HuH-7 (cell line): ENCODE results near the gene PPP1CC.
"Not testable (repeated sequence)": the region's sequence is repeated elsewhere in the genome, so short reads cannot be mapped to it uniquely, and the experiment has no call there.

ENCODE experiments used
- DNase-seq: peaks from one replicate; pipeline ENCODE4 v3.0.0; 2011; ENCODE audit warnings: low spot score

Gene PPP1CC

GRCh38 chr12:110742718-110743570 lies at the start of gene PPP1CC:
Gene PPP1CC (minus strand): TSS chr12:110742891. CDS start chr12:110742707, 184 bp downstream.
- peak; percentile 89 for DNase-seq

DNA sequence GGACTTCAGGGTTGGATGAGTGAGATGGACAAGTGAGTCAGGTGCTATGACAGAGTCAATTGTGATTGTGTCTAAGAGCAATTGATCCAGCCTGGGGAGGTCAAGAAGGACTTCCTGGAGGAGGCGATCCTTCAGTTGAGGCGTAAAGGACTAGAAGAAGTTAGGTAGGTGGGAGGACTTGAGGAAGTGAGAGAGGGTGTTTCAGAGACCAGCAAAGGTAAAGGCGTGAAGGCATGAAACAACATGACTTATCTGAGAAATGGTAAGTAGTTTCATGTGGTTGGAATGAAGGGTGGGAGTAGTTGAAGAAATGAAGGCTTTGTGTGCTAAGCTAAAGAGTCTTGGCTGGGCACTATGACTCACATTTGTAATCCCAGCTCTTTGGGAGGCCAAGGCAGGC lies 48.9 kb upstream of the PPP1CC start:
- DNase-seq: no peak

- DNase-seq: no peak
Measured at GRCh38 chr12:110790301-110790700, 47.6 kb upstream of the PPP1CC start.

- DNase-seq: no peak
Measured at GRCh38 chr12:110786012-110786411, 43.3 kb upstream of the PPP1CC start.

DNA sequence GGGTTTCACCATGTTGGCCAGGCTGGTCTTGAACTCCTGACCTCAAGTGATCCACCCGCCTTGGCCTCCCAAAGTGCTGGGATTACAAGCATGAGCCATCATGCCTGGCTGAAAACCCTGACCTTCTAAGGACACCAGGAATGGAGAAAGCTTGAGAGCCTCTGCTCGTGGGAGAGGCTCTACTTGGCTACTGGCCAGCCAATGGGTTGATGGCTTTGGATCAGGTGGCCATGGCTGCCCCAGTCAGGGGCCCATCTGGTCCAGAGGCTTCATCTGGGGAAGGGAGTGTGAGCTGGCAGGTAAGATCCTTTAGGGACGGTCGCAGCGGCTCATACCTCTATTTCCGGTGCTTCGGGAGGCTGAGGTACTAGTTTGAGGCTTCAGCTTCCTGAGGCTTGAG lies 42.5 kb upstream of the PPP1CC start:
- no peak for DNase-seq

DNA sequence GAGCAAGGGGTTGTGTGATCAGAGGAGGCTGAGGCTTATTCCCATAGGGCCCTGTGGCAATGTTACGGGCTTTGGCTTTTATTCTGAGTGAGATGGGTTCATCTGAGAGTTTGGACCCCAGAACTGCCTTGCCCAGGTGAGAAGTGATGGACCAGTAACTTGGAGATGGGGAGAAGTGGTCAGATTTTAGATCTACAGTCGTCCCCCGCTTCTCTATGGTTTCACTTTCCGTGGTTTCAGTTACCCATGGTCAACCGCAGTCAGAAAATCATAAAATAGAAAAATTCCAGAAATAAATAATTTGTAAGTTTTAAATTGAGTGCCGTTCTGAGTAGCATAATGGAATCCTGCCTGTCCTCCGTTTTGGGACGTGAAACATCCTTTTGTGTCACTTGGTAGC lies 40.2 kb upstream of the PPP1CC start:
- DNase-seq: no peak

- no peak for DNase-seq
Measured at GRCh38 chr12:110782094-110782493, 39.4 kb upstream of the PPP1CC start.

DNA sequence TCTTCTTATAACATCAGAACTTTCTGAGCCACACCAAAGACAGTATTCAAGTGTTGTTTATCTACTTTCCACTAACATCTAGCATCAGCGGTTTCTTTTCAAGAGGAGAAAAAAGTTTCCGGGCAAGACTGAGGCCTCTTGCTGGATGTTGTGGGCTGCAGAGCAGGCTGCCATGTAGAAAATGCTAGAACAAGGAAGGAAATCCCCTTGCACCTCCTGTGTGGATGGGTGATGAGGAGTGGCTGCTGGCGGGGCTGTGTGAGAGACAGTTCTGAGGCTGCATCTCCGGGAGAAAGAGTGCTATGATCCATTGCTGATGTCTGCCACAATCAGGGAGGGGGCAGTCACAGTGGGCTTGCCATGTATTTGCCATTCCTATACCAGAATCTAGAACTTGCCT lies 37.8 kb upstream of the PPP1CC start:
- DNase-seq: no peak

DNA sequence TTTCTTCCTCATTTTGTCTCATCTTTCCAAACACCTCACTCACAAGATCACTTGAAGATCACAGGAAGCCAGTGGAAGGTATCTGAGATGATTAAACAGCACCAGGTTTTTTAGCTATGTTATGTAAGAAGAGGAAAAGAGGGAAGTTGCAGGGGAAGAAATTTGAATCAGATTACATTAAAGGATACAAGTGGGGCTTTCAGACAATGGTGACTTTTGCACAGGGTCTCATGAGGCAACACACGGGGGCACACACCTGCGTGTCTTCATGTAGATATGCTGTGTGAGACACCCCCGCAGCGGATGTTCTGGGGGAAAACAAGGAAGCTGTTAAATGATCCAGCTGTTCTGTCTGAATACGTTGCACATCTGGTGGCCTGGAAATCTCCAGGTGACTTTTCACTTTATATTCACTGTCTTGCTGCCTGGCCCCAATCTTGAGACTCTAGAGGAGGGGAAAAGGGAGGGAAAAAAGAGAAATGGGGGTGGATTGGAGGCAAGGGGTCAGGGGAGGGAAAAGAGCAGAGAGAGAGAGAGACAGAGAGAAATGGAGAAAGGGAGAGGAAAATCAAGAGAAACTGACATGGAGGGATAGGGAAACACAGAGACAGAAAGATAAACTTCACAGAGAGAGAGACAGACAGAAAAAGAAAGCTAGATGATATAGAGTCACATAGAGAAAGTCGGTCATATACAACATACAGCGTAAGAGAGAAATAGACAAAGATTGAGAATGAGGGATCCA lies 36.3 kb upstream of the PPP1CC start:
- DNase-seq: no peak

GRCh38 chr12:110776410-110776809 lies 33.7 kb upstream of the PPP1CC start:
- DNase-seq: no peak

DNA sequence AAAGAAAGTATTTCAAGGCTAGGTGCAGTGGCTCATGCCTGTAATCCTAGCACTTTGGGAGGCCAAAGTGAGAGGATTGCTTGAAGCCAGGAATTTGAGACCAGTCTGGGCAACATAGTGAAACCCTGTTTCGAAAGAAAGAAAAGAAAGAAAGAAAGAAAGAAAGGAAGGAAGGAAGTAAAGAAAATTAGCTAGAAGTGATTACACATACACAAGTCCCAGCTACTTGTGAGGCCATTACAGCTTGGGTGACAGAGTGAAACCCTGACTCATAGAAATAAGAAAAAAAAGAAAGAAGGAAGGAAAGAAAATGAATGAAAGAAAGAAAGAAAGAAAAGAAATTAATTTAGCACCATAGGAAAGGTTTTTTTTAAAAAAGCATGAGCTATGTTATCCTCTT lies 33.3 kb upstream of the PPP1CC start:
- DNase-seq: no peak

DNA sequence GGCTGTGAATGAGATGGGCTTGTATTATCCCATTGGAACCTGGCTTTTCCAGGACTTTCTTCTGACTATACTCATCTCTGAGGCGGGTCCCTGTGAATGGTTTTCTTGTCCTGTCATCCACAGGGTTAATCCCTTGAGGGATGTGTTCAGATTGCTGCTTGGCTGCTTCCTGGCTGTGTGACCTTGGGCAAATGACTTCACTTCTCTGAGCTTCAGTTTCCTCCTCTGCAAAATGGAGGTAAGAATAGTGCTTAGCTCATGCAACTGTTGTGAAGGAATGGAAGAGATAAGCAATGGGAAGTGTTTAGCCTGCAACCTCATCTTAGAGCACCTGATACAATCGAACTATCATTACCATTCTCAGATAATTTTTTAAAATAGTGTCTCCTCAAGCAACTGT lies 32.1 kb upstream of the PPP1CC start:
- DNase-seq: no peak

DNA sequence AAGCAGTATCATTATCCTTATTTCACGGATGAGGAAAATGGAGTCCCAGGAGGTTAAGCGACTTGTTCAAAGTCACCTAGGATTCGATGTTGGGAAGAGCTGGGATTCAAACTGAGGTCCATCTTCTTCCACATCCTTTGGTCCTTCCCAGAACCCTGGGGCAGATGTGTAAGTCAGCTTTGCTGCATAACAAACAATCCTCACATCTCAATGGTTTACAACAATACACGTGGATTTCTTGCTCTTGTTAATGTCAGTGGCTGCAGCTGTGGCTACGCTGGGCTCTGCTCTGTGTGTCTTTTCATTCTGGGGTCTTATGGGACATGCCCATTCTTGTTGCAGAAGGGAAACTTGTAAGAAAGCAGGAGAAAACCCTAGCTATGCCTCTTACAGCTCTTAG lies 26.3 kb upstream of the PPP1CC start:
- DNase-seq: no peak

DNA sequence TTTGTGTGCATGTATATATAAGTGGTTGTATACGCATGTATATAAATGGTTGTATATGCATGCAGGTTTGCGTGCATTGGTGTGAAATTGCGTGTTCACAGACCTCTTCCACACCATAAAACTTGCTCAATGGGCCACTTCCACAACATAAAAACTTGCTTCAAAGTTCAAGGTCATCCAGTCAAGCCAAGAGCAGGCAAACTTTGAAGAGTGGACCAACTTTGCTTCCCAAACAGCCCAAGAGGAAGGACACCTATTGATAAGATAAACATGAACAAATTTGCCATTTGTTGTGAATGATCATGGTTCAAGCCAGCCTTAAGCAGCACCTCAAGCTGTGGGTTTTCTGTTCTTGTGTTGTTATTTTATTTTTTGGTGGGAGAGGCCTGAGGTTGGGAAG lies 25.2 kb upstream of the PPP1CC start:
- DNase-seq: no peak

GRCh38 chr12:110766311-110767154 lies 23.8 kb upstream of the PPP1CC start:
- no peak for DNase-seq

DNA sequence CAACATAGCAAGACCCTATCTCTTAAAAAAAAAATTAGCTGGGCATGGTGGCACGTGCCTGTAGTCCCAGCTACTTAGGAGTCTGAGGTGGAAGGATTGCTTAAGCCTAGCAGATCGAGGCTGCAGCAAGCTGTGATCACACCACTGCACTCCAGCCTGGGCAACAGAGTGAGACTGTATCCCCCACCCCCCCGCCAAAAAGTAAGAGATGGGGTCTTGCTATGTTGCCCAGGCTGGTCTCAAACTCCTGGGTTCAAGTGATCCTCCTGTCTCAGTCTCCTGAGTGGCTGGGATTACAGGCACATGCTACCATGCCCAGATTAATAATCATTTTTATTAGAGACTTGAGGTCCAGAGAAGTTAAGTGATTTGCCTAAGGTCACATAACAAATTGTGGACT lies 22.9 kb upstream of the PPP1CC start:
- DNase-seq: not testable (repeated sequence)

- no peak for DNase-seq
Measured at GRCh38 chr12:110765111-110765510, 22.4 kb upstream of the PPP1CC start.

GRCh38 chr12:110763583-110763982 lies 20.9 kb upstream of the PPP1CC start:
- no peak for DNase-seq

DNA sequence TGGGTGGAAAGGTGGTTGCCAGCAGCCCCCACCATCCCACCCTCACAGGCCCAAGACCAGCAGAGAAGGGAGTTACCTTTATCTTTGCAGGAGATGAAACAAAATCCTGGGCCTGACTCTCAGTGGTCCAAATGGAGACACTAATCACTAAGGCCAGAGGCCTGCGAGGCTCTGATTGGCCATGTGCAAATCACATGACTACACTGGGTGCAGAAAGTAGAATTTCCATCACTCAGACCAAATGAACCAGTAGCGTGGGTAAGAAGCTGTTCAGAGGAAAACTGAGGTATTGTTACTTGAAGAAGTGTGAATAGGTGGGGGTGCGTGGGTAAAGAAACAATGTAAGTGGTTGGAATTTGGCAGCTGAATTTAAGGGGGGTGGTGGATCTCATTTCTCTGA lies 20.2 kb upstream of the PPP1CC start:
- DNase-seq: no peak

DNA sequence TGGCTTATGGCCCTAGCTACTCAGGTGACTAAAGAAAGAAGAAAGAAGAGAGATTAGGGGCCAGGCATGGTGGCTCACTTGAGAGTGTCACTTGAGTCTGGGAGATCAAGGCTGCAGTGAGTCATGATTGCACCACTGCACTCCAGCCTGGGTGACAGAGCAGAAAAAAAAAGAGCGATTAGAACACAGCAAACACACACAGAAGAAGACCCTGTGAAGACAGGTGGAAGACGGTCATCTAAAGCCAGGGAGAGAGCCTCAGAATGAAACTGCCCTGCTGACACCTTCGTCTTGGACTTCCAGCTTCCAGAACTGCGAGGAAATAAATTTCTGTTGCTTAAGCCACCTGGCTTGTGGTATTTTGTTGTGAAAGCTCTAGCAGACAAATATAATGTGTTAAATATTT lies 17.5 kb upstream of the PPP1CC start:
- DNase-seq: no peak

GRCh38 chr12:110758922-110759321 lies 16.2 kb upstream of the PPP1CC start:
- DNase-seq: no peak

DNA sequence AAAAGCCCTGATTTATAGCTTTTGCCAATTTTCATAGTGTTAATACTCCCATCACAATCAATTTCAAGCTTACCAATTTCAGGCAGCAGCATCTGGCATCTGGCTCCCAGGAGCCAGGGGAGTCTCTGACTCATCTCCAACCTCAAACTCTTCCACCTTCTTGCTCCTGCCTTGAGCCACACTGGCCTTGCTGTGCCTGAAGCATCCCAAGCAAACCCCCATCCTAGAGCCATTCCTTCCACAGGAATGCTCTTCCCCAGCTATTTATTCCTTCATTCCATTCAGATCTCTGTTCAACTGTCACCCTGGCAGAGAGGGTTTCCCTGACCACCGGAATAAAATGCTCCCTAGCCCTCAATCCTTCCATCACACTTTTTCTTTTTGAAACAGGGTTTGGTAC lies 13.9 kb upstream of the PPP1CC start:
- no peak for DNase-seq
